Measurements from ENCODE around the gene LRRC18.

The LRRC18 gene

DNA sequence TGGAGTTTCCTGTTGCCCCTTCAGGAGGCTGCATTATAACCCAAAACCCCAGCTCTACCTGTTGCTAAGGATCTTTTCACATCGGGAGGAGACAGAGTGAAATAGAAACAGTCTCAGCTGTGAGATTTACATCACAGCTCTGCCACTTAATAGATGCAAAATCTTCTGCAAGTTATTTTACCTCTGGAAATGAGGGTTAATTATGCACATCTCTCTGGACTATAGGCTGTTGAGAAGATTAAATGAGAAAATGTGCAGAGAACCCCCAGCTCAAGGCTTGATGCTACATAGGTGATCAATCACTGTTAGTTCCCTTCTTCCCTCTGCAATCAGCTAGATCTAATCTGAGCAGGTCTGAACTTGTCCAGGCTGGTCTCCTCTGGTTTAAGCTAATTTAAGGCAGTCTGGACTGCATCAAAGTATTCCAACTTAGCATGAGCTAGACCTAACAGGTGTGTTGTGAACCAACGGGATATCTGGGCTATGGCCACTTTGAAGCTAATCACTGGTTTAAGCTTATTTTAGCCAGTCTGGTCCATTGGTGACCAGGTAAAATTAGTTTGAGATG lies 8.9 kb upstream of the LRRC18 start:
- Histone ChIP-seq H3K4me3 (IDR thresholded peaks at IDR 0.05; ENCODE audit: insufficient read depth, low read depth, low read length) (no peak overlapping the region), H3K79me2 (ENCODE audit: insufficient read depth, low read depth) (no peaks in the 10 kb centered on the region), H3K27ac (no peak overlapping the region), H3K4me1 (ENCODE audit: low read depth, poor library complexity, severe bottlenecking) (no peaks in the 10 kb centered on the region), H2AFZ (ENCODE audit: low read depth) (no peak overlapping the region), H3K9ac (no peak overlapping the region), H4K20me1 (ENCODE audit: insufficient read depth) (no peaks in the 10 kb centered on the region), H3K27me3 (ENCODE audit: insufficient read depth, low read depth) (no peaks in the 10 kb centered on the region), H3K36me3 (ENCODE audit: insufficient read depth) (no peaks in the 10 kb centered on the region), H3K4me2 (no peak overlapping the region)
- TF ChIP-seq, protein P1, sequence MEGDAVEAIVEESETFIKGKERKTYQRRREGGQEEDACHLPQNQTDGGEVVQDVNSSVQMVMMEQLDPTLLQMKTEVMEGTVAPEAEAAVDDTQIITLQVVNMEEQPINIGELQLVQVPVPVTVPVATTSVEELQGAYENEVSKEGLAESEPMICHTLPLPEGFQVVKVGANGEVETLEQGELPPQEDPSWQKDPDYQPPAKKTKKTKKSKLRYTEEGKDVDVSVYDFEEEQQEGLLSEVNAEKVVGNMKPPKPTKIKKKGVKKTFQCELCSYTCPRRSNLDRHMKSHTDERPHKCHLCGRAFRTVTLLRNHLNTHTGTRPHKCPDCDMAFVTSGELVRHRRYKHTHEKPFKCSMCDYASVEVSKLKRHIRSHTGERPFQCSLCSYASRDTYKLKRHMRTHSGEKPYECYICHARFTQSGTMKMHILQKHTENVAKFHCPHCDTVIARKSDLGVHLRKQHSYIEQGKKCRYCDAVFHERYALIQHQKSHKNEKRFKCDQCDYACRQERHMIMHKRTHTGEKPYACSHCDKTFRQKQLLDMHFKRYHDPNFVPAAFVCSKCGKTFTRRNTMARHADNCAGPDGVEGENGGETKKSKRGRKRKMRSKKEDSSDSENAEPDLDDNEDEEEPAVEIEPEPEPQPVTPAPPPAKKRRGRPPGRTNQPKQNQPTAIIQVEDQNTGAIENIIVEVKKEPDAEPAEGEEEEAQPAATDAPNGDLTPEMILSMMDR (conservative IDR thresholded peaks at IDR 0.05; ENCODE audit: low read depth, low read length): no peak

GRCh38 chr10:48947690-48948469 lies 8.2 kb upstream of the LRRC18 start:
- Histone ChIP-seq H3K4me3 (IDR thresholded peaks at IDR 0.05; ENCODE audit: insufficient read depth, low read depth, low read length) (no peak overlapping the region), H3K36me3 (ENCODE audit: insufficient read depth) (no peaks in the 10 kb centered on the region)
- TF ChIP-seq, protein P1 (conservative IDR thresholded peaks at IDR 0.05; ENCODE audit: low read depth, low read length): no peak

GRCh38 chr10:48946891-48947500 lies 7.4 kb upstream of the LRRC18 start:
- Histone ChIP-seq H3K4me3 (IDR thresholded peaks at IDR 0.05; ENCODE audit: insufficient read depth, low read depth, low read length) (no peak overlapping the region), H3K4me1 (ENCODE audit: low read depth, poor library complexity, severe bottlenecking) (no peaks in the 10 kb centered on the region), H3K36me3 (ENCODE audit: insufficient read depth) (no peaks in the 10 kb centered on the region), H3K9ac (no peak overlapping the region), H2AFZ (ENCODE audit: low read depth) (no peak overlapping the region), H4K20me1 (ENCODE audit: insufficient read depth) (no peaks in the 10 kb centered on the region), H3K79me2 (ENCODE audit: insufficient read depth, low read depth) (no peaks in the 10 kb centered on the region), H3K4me2 (no peak overlapping the region), H3K27ac (no peak overlapping the region), H3K27me3 (ENCODE audit: insufficient read depth, low read depth) (no peaks in the 10 kb centered on the region)
- TF ChIP-seq, protein P1 (conservative IDR thresholded peaks at IDR 0.05; ENCODE audit: low read depth, low read length): no peak

More at GRCh38 chr10:48947690-48948469, 8.2 kb upstream of the LRRC18 start:
- Histone ChIP-seq H3K27ac (no peak overlapping the region), H3K4me1 (ENCODE audit: low read depth, poor library complexity, severe bottlenecking) (no peaks in the 10 kb centered on the region), H3K9ac (no peak overlapping the region), H3K27me3 (ENCODE audit: insufficient read depth, low read depth) (no peaks in the 10 kb centered on the region), H4K20me1 (ENCODE audit: insufficient read depth) (no peaks in the 10 kb centered on the region), H2AFZ (ENCODE audit: low read depth) (no peak overlapping the region), H3K4me2 (no peak overlapping the region), H3K79me2 (ENCODE audit: insufficient read depth, low read depth) (no peaks in the 10 kb centered on the region)

GRCh38 chr10:48946332-48946731 lies 6.7 kb upstream of the LRRC18 start:
- TF ChIP-seq, protein P1 (conservative IDR thresholded peaks at IDR 0.05; ENCODE audit: low read depth, low read length): no peak
- no peak overlapping the region for H3K27ac ChIP-seq
- H3K4me2 ChIP-seq: no peak overlapping the region
- H3K79me2 ChIP-seq (ENCODE audit: insufficient read depth, low read depth): no peaks in the 10 kb centered on the region
- H3K4me1 ChIP-seq (ENCODE audit: low read depth, poor library complexity, severe bottlenecking): no peaks in the 10 kb centered on the region
- no peaks in the 10 kb centered on the region for H3K27me3 ChIP-seq (ENCODE audit: insufficient read depth, low read depth)
- H4K20me1 ChIP-seq (ENCODE audit: insufficient read depth): no peaks in the 10 kb centered on the region
- no peaks in the 10 kb centered on the region for H3K36me3 ChIP-seq (ENCODE audit: insufficient read depth)
- no peak overlapping the region for H2AFZ ChIP-seq (ENCODE audit: low read depth)
- H3K4me3 ChIP-seq (IDR thresholded peaks at IDR 0.05; ENCODE audit: insufficient read depth, low read depth, low read length): no peak overlapping the region
- no peak overlapping the region for H3K9ac ChIP-seq

Data from KMS-11 (cell line).